GM19099 (cell line): ENCODE data around the gene SARDH.

Source experiments
- POLR2A ChIP-seq: IDR thresholded peaks from 3 replicates; pipeline ENCODE4 v1.6.1; 2011; ENCODE audit warnings: low read depth; ENCODE audit not compliant: insufficient read length; ENCODE audit errors: extremely low read depth

The SARDH gene

DNA sequence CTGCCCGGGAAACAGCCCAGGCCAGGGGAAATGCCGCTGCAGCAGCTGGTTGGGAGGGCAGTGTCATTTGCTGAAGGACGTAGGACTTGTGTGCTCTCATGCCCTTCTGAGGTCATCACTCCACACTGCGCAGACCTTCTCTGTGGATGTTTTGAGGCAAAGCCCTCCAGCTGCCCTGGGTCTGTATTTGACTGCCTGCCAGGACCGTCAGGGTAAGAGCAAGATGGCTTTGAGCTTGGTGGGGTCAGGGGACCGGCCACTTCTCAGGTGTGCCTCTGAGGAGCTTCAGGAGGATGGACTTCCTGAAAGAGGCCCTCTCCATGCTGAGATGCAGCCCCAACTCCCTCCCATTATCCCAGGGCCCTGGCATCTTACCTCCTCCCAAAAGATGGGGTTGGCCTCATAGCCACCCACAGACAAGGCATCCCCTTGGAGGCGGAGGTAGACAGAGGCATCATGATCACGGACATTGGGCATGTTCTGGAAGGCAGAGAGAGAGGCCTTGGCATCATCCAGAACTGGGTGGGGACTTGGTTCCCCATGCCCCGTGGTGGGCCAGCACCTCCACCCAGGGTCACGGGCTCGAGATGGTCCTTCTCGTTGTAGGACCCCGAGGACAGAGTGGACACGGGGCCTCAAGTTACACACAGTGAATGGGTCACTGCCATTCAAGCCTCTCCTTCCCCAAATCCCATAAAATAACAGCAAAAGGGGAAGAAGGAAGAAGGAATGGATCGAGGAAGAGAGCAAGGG lies 19.4 kb downstream of the SARDH start:
- no peak for TF ChIP-seq POLR2A

DNA sequence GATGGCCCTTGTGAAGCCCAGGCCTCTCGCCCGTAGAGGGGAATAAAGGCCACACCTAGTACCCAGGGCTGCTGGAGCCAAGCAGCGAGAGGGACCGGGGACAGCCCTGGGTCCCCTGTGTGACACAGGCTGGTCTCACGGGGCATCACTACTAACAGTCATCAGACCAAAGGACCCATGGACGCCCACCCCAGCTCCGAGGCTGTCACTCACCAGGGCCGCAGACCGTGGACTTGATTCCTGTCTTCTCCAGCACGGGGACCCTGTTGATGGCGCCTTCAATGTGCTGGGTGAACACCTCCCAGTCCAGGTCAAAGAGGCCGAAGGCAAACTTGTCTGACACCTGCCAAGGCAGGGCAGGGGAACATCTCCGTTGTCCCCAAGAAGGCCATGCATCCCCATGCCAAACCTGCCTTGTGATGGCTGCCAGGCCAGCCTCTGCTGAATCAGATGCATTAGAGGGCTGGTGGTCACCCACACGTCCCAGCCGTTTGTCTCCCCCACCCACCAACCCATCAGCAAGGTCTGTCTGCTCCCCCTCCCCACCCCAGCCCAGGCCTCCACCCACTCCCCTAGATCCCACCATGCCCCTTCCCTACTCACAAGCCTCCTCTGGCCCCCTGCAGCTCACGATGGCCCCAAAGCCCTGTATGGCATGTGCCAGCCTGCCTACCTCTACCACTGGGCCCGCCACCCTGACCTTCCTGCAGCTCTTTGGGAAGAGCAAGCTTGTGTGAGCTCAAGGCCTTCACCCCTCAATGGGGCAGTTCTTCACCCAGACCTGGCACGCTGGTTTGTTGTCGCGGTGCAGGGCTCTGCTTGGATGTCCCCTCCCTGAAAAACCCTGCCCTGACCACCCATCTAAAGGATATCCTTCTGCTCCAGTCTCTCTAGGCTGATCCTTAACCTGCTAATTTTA lies 20.8 kb downstream of the SARDH start:
- no peak for TF ChIP-seq POLR2A

DNA sequence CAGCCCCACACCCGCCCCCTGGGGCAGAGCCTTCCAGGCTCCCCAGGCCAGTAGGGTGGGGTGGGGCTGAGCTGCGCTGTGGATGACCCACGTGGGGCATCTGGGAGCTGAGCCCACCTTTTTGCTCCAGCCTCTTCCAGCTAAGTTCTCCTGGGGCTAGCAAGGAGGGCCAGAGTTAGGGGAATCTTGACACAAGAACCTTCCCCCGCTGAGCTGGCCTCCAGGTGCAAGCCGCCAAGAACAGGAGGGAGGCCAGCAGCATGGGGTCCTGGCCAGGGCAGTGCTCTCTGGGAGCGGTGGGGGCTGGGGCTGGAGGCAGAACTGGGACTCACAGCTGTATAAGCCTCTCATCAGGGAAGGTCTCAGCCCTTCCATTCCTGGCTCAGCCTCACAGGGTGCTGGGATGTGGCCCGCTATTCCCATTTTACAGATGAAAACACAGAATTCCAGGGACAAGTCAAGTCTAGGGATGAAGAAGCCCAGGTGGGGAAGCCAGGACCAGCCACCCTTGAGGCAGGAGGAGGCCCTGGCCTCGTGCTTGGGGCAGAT lies 21.5 kb downstream of the SARDH start:
- no peak for TF ChIP-seq POLR2A

DNA sequence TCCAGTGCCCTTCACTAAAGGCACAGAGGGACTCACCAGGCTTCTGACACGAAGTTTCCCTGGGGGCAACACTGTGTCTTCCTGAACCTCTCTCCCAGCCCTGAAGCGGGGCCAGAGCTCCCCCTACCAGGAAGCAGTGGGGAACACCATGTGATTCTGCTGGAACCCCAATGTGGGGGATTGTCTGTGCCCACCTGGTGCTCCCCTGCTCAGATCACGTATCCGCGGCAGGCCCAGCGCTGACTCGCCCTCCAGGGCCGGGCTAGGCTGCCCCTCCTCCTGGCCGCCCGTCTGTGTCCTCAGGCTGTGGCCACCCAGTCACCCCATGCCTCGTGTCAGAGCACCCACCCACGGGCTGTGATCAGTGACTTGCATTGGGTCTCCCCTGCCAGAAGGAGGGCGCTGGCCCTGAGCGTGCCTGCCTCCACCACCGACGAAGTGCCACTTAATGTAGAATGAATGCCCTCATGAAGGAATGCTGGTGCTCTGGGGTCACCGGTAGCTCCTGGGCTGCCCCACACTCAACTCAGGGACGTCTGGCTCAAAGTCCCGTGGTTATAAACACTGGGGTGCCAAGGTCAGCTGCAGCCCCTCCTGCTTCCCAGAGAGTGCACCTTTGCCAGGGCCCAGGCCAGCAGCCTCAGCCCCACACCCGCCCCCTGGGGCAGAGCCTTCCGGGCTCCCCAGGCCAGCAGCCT lies 22.1 kb downstream of the SARDH start:
- no peak for TF ChIP-seq POLR2A

DNA sequence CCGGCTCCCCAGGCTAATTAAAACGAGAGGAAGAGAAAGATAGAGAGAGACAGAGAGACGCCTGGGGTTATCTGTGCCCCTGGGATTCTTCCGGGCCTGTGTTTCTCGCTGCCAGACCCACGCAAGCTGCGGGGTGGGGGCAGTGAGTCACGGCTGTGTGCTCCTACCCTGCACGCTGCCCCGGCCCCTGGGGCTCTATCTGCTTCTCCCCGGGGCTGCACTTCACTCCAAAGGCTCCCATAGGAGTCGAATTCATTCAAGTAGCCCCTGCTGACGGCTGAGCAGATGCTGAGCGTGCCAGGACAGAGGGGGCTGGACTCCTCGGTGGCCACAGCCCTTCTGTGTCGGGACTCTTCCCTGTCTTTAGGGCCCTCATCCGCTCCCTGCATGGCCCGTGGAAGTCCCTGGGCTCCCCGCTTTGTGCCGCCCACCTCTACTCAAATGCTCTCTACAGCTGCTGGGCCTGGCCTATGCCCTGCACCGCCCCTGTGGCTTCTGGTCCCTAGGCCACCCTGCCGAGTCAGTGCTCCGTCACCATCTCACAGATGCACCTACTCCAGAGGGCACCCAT lies 22.8 kb downstream of the SARDH start:
- TF ChIP-seq POLR2A = no peak

DNA sequence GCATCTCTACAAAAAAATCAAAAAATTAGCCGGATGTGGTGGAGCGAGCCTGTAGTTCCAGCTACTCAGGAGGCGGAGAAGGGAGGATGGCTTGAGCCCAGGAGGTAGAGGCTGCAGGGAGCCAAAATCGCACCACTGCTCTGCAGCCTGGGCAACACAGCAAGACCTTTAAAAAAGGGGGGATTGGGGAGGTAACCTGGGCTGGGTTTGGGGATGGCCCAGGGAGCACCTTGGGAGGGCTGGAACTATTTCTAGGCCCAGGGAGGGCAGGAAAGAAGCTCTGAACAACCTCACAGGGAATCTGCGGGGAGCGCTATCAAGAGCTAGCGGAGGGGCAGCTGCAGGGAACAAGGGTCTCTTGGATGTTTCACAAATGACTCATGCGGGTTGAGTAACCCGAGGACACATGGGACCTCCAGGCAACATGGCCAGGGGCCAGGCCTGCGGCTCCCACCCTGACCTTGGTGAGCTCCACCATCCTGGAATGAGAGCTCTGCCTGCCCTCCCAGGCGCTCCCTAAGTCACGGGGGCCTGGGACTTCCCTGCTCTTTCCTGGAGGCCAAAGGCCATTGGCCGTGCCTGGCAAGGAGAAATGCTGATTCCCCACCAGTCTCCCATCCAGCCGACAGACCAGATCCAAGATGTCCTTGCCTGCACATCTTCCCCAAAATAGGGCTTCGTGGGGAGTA lies 23.4 kb downstream of the SARDH start:
- no peak for TF ChIP-seq POLR2A

DNA sequence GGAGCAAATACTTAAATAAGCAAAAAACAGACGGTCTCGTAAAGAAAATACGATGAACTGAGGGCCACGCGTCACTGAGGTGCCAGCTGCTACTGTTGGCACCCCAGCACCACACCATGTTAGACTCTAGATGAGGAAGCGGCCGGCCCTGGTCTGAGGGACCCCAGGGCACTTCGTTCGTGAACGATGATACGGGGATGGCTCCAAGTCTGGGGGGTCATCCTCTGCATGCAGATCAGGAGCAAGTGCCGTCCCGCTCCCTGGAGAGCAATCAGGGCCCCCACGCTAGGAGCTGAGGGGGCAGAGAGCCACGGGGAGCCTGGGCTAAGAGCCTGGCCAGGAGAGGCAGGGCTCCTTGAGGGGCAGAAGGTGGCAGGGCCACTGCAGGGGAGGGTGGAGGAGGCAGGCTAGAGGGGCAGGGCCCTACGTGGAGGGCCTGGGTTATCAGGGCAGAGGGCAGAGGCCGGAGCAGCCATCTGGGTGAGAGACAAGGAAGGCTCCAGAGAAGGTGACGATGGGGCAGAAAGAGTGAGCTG lies 24.1 kb downstream of the SARDH start:
- no peak for TF ChIP-seq POLR2A

DNA sequence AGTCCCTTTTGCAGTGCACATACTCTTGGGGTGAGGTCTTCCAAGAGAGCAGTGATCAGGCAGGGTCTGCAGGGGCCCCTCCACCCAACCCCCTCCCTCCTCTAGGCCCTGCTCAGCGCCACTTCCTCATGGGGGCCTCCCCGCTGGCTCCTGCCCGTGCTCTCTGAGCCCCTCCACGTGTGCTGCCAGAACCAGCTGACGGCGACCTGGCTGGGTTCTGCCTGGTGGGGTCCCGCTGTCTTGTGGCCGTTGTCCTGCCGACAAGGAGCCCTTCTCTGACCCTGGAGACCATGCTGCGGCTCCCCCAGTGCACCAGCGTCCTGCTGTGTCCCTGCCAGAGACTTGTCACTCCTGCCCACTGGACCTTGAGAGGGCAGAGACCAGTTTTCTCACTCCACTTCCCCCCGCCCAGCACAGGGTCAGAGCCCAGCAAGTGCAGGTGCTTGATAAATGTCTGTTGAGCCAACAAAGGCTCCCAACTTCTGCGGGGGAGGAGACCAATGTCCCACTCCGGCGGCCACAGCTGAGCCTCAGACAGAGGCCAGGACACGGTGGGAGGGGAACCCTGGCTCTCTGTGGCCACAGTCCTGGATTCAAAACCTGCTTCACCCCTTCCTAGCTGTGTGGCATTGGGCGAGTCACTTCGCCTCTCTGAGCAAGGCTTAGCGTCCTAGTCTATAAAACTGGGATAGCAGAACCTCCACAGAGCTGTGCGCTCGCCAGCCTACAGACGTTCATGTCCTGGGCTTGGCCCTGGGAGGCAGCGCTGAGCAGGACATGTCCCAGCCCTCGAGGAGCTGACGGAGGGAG lies 24.8 kb downstream of the SARDH start:
- no peak for TF ChIP-seq POLR2A

DNA sequence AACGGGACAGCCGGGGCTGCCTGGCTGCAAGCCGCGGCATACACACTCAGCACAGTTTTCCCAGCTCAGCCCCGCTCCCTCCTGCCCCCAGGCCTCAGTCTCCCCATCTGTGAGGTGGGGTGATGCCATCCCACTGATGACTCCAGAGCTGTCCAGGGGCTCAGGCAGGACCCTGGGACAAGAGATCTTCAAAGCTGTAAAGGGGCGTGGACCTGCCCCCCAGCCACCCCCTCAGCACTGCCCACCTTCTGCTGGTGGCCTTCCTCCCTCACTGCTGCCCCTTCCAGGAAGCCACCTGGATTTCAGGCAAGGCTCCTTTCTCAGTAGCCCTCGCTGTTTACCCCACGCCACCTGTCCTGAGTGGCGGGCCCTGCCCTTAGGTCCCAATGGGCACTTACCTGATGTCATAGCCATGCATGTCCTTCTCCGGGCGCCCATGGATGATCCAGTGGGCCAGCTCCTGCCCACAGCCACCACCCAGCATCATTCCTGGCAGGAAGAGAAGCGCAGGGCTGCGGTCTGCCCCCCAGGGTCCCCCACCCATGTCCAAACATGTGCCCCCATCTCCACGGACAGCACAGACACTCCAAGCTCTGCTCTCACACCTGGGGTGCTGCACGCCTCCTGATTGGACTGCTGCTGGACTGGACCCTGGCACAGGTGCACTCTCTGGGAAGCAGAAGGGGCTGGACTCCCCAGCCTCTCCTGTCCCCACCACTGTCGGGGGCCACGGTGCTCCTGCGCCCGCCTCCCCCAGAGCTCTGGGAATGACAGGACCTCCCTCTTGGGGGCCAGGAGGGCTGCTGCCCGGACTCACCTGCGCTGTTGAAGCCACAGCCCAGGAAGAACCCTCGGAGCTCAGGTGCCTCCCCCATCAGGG lies 25.7 kb downstream of the SARDH start:
- TF ChIP-seq POLR2A = no peak

DNA sequence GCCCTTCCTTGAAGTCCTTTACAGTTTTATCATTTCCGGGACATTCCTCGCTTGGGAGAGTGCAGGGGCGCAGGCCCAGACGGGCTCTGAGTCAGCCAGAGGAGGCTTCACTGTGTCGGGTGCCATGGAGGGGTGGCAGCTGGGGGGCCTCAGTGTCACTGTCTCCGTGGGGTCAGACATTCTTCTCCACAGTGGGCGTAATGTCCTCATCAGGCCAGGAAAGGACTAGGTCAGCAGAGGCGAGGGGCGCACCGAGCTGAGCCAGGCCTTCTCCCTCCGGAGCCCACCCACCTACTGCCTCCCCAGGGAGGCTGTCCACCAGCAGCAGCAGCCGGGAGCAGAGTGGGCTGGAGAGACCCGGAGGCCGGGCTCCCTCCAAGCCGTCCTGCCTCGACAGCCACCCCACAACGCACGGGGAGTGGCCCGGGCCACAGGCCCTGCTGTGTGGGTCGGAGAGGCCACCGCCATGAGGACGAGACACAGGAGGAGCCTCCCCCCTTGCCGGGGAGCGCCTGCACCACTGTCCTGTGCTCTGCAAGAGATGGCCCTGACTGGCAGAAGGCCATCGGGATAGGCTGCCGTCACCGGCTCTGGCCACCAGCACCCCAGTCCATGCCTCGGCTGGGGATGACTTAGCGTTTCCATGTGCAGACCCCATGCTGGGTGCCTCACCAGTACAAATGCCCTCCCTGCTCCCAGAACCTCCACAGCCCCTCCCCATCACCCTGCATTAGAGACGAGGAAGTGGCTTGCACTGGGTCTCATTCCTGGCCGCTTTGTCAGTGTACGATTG lies 26.5 kb downstream of the SARDH start:
- no peak for TF ChIP-seq POLR2A

DNA sequence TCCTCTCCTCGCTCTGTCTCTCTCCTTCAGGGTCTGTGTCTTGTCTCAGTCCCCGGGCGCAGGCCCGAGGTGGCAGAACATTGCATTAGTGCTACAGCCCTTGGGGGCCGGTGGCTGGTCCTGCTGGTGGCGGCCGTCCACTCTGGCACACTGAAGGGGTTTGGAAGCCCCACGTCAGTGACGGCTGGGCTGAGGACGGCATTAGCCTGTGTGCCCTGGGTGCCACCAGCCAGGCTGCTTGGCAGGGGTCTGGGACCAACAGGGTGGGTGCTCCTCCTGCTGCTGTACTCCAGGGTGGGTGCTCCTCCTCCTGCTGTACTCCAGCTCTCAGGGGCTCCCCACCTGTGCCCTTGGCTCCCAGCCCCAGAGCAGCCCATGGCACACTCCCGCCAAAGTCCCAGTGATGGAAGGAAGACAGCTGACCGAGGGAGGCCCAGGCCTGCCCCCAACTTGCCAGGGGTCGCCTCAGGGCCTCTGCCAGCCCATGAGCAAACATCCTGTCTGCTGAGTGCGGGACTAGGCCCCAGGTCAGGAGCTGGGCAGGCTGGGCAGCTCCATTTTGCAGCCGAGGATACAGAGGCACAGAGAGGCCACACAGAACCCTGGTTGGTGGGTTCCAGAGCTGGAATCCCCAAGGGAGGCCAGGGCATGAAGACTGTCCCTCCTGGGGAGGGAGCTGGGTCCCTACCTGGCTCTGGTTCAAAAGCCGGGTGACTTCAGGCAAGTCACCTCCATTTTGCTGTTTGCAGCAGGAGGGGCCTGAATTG lies 27.3 kb downstream of the SARDH start:
- no peak for TF ChIP-seq POLR2A
